Endothelial cell (in vitro differentiated cells): Measurements from ENCODE around the gene ITIH5. TPM values are rescaled to one million over a fixed set of nuclear protein-coding genes. Genes with fewer than 3 reads are reported as not detected.
"Not testable (repeated sequence)": the region's sequence is repeated elsewhere in the genome, so short reads cannot be mapped to it uniquely, and the experiment has no call there.

Source experiments
- DNase-seq: peaks from one replicate; pipeline ENCODE4 v3.0.0; 2021; ENCODE audit warnings: low spot score
- H3K27ac Mint-ChIP-seq: one replicate; pipeline ENCODE4 v1.8.0; 2021; ENCODE audit warnings: mixed read lengths, inconsistent platforms; ENCODE audit not compliant: unreplicated experiment
- H3K27me3 Mint-ChIP-seq: one replicate; pipeline ENCODE4 v1.8.0; 2021; ENCODE audit warnings: mild to moderate bottlenecking, moderate library complexity, mixed read lengths, inconsistent platforms; ENCODE audit not compliant: unreplicated experiment
- H3K36me3 Mint-ChIP-seq: one replicate; pipeline ENCODE4 v1.8.0; 2021; ENCODE audit warnings: mild to moderate bottlenecking, low read depth, mixed read lengths, inconsistent platforms; ENCODE audit not compliant: unreplicated experiment
- H3K4me1 Mint-ChIP-seq: one replicate; pipeline ENCODE4 v1.8.0; 2021; ENCODE audit warnings: mild to moderate bottlenecking, mixed read lengths, inconsistent platforms; ENCODE audit not compliant: unreplicated experiment
- H3K4me3 Mint-ChIP-seq: one replicate; pipeline ENCODE4 v1.8.0; 2021; ENCODE audit warnings: mild to moderate bottlenecking, mixed read lengths, inconsistent platforms; ENCODE audit not compliant: unreplicated experiment
- H3K9me3 Mint-ChIP-seq: one replicate; pipeline ENCODE4 v1.8.0; 2021; ENCODE audit warnings: mixed read lengths, inconsistent platforms; ENCODE audit not compliant: unreplicated experiment
- CTCF ChIP-seq: fragments of 200-600 bp; sonication (generic); IDR thresholded peaks from one replicate; pipeline ENCODE4 v1.5.0; 2021; ENCODE audit warnings: antibody characterized with exemption; ENCODE audit not compliant: unreplicated experiment
- long read RNA-seq: library from polyadenylated mRNA; unstranded; transcript quantifications from one replicate; pipeline ENCODE4 v2.0.0, GENCODE V29; 2020; ENCODE audit not compliant: unreplicated experiment
- total RNA-seq: library from RNA; stranded (reverse); fragmentation: NEBNext Ultra II Directional; extraction: Animal tissue kit (Norgen Biotek cat#: 25700); gene quantifications from one replicate; pipeline ENCODE4 v1.2.1, GENCODE V29; 2021; ENCODE audit not compliant: unreplicated experiment

Gene ITIH5
- 0.36 TPM for total RNA-seq
- long read RNA-seq: 0 reads

DNA sequence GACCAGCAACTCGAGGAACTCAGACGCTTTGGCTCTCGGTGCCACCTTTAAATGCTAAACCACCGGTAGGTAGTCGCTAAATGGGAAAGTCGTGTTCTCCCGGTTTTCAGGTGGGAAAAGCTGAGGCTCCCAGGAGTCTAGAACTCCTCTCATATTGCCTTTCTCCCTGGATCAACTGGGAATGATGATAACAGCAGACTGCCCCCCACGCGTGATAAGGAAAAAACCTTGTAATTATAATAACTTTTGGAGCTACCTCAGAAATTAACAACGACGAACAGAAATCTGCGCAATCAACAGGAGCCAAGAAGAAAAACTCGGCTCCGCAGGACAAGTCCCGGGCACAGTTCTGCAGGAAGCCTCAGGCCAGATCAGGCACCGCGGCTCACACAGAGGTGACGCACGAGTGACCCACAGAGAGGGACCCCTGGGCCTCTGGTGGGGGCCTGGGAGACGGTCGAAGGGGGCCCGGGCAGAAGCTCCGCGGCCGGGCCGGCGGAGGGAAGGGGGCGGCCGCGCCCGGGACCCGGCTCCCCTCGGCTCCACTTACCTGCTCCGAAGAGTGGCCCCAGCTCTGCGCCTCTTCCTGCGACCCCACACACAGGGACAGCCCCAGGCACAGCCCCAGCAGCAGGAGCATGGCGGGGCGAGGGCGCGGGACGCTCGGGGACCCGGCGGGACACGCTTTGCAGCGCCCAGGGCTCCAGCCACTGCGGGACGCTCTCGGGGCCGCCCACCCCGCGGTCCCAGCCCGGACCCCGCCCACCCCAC, at the start of gene ITIH5:
Gene ITIH5, minus strand, starts transcription at position 714 of the 771 bp plus-strand sequence. Its CDS starts 74 bp downstream, at position 640.
- H3K36me3 Mint-ChIP-seq: no peaks in the 10 kb centered on the region
- peak within 1 kb of the TSS; percentile 88 for H3K4me3 Mint-ChIP-seq
- H3K27ac Mint-ChIP-seq: no peak within 1 kb of the TSS
- H3K4me1 Mint-ChIP-seq: peaks cover 7% of the 10 kb centered on the region
- no peak for TF ChIP-seq CTCF
- DNase-seq: peak; percentile 11
- H3K9me3 Mint-ChIP-seq: no peaks in the 10 kb centered on the region
- H3K27me3 Mint-ChIP-seq: peaks cover 14% of the 10 kb centered on the region

- no peaks in the 10 kb centered on the region for H3K36me3 Mint-ChIP-seq
- peaks cover 4% of the 10 kb centered on the region for H3K27me3 Mint-ChIP-seq
- no peak for DNase-seq
- peaks cover 5% of the 10 kb centered on the region for H3K4me1 Mint-ChIP-seq
- H3K9me3 Mint-ChIP-seq: no peaks in the 10 kb centered on the region
- TF ChIP-seq CTCF: no peak
- no peak overlapping the region for H3K27ac Mint-ChIP-seq
- H3K4me3 Mint-ChIP-seq: no peak overlapping the region
These were observed 48.7 kb upstream of the ITIH5 start for GRCh38 chr10:7715515-7715914.

GRCh38 chr10:7711075-7711474, 44.3 kb upstream of the ITIH5 start:
- not testable (repeated sequence) for H3K36me3 Mint-ChIP-seq, DNase-seq, H3K4me3 Mint-ChIP-seq, H3K27me3 Mint-ChIP-seq, H3K9me3 Mint-ChIP-seq, H3K4me1 Mint-ChIP-seq, H3K27ac Mint-ChIP-seq

GRCh38 chr10:7710446-7710845, 43.7 kb upstream of the ITIH5 start:
- no peak overlapping the region for H3K27ac Mint-ChIP-seq
- no peak for DNase-seq
- no peak overlapping the region for H3K4me3 Mint-ChIP-seq
- H3K9me3 Mint-ChIP-seq: no peaks in the 10 kb centered on the region
- peaks cover 2% of the 10 kb centered on the region for H3K27me3 Mint-ChIP-seq
- H3K36me3 Mint-ChIP-seq: no peaks in the 10 kb centered on the region
- H3K4me1 Mint-ChIP-seq: peaks cover 8% of the 10 kb centered on the region
- TF ChIP-seq CTCF: no peak

DNA sequence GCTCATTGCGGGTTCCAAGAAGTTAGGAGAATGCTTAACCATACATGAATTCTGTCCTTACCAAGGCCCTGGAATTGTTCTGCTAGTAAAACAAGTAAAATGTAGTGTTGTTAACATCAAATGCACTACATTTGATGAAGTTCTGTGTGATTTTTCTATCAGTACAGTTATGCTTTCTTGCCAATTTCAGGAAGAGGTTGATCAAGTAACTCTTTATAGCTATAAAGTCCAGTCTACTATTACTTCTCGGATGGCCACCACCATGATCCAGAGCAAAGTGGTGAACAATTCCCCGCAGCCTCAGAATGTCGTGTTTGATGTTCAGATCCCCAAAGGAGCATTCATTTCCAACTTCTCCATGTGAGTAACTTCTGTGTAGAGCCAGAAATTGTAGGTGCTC, 42.1 kb upstream of the ITIH5 start:
- H3K9me3 Mint-ChIP-seq: no peaks in the 10 kb centered on the region
- H3K4me3 Mint-ChIP-seq: no peak overlapping the region
- no peak for DNase-seq
- peaks cover 8% of the 10 kb centered on the region for H3K4me1 Mint-ChIP-seq
- H3K36me3 Mint-ChIP-seq: no peaks in the 10 kb centered on the region
- no peak for TF ChIP-seq CTCF
- no peak overlapping the region for H3K27ac Mint-ChIP-seq
- H3K27me3 Mint-ChIP-seq: no peaks in the 10 kb centered on the region
